Smooth muscle cell (in vitro differentiated cells): Measurements from ENCODE around the gene IMMP2L. TPM values are rescaled to one million over a fixed set of nuclear protein-coding genes. Genes with fewer than 3 reads are reported as not detected.
A peak's percentile ranks its signal among the peaks of the same experiment; 100 is the strongest.

Source experiments
- DNase-seq: peaks from one replicate; lab custom pipeline; 2025; ENCODE audit not compliant: unreplicated experiment; lab: John Stamatoyannopoulos, UW
- H2AFZ ChIP-seq: fragments of 200-600 bp; sonication (generic); 2 replicates; pipeline ENCODE4 v1.6.0; 2016; ENCODE audit warnings: antibody characterized with exemption, low read depth, mild to moderate bottlenecking
- H3F3A ChIP-seq: fragments of 200-600 bp; sonication (generic); 2 replicates; pipeline ENCODE4 v1.6.0; 2017; ENCODE audit warnings: antibody characterized with exemption, low read depth
- H3K27ac ChIP-seq: fragments of 200-600 bp; sonication (generic); 2 replicates; pipeline ENCODE4 v1.5.1; 2016; ENCODE audit warnings: low read depth, mild to moderate bottlenecking
- H3K27me3 ChIP-seq: fragments of 200-600 bp; sonication (generic); 2 replicates; pipeline ENCODE4 v1.6.1; 2016; ENCODE audit warnings: low read depth, mild to moderate bottlenecking
- H3K36me3 ChIP-seq: fragments of 200-600 bp; sonication (generic); 2 replicates; pipeline ENCODE4 v1.5.1; 2016; ENCODE audit warnings: low read depth
- H3K4me1 ChIP-seq: fragments of 200-600 bp; sonication (generic); 2 replicates; pipeline ENCODE4 v1.5.1; 2016; ENCODE audit warnings: low read depth
- H3K4me2 ChIP-seq: fragments of 200-600 bp; sonication (generic); 2 replicates; pipeline ENCODE4 v1.6.0; 2016; ENCODE audit warnings: mild to moderate bottlenecking
- H3K4me3 ChIP-seq: fragments of 200-600 bp; sonication (generic); 2 replicates; pipeline ENCODE4 v1.5.1; 2016; ENCODE audit warnings: mild to moderate bottlenecking
- H3K79me2 ChIP-seq: fragments of 200-600 bp; sonication (generic); 2 replicates; pipeline ENCODE4 v1.6.0; 2016; ENCODE audit warnings: low read depth, mild to moderate bottlenecking
- H3K9ac ChIP-seq: fragments of 200-600 bp; sonication (generic); 2 replicates; pipeline ENCODE4 v1.6.0; 2016; ENCODE audit warnings: low read depth
- H3K9me3 ChIP-seq: fragments of 200-600 bp; sonication (generic); replicated peaks from 2 replicates; pipeline ENCODE4 v1.5.1; 2016; ENCODE audit warnings: low read depth
- H4K20me1 ChIP-seq: fragments of 200-600 bp; sonication (generic); 2 replicates; pipeline ENCODE4 v1.6.0; 2016; ENCODE audit warnings: low read depth
- WGBS: methylation state at CpG from one replicate; pipeline ENCODE4 v1.1.7; 2016; ENCODE audit warnings: low lambda C conversion rate; 5-methylcytosine and 5-hydroxymethylcytosine counted together
- polyA plus RNA-seq: library from polyadenylated mRNA; unstranded; fragments of >200 nt; fragmentation: Nextera tagmentation; extraction: Ambion mirVana; gene quantifications from 2 replicates; pipeline ENCODE4 v1.2.1, GENCODE V29; 2016
- total RNA-seq: library from RNA; depleted of rRNA; stranded (reverse); fragments of >200 nt; gene quantifications from 2 replicates; pipeline ENCODE4 v1.2.3, GENCODE V29; 2014
- TF ChIP-seq, protein P1 (sequence below): fragments of 200-600 bp; sonication (generic); IDR thresholded peaks from 2 replicates; pipeline ENCODE4 v1.5.1; 2017; ENCODE audit warnings: borderline replicate concordance, mild to moderate bottlenecking, antibody characterized with exemption; ENCODE audit not compliant: insufficient read depth, poor library complexity, severe bottlenecking

The IMMP2L gene
- total and polyA plus RNA-seq, 2 experiments from 2014 or later, result 10.9 to 11.1 TPM

DNA sequence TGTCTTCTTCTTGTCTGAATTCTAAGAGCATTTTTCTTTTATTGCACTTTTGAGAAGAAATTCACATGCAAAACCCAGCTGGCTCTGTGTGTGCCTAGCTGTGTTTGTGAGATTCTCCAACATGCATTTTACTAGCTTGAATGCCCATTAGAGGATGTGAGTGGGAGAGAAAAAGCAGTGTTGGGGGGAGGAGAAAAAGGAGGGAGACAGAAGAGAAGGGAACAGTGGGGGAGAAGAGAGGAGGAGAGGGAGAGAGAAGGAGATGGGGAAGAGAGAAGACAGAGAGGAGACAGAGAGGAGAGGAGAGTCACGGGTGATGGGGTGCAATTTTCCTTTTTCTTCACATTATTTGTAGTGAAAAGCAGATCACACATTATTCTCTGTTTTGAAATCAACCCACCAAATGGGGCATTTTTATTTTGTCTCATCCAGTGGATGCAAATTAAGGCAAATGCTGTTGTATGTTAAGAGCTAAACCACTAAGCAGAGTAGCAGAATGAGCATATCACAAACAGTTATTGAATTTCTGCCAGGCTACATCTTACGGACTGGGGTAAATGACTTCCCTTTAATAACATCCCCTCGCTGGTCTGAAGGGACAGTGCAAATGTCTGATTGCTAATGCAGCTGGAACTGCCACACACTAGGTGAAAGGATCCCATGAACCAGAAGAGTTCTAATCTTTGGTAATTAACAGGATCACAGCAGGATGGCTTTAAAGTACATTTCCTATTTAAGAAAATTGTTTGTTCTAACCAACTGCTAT, 470.5 kb downstream of the IMMP2L start:
- Histone ChIP-seq H3K4me1 (peaks cover 61% of the 10 kb centered on the region), H3K27ac (peak overlapping the region; percentile 6), H3K36me3 (no peaks in the 10 kb centered on the region), H3K4me3 (peak overlapping the region; percentile 47), H2AFZ (peak overlapping the region; percentile 12), H3F3A (no peaks in the 10 kb centered on the region), H3K79me2 (no peaks in the 10 kb centered on the region), H3K9ac (peak overlapping the region; percentile 21), H3K27me3 (no peaks in the 10 kb centered on the region), H3K9me3 (no peaks in the 10 kb centered on the region), H3K4me2 (peak overlapping the region; percentile 38), H4K20me1 (no peaks in the 10 kb centered on the region)
- WGBS, result 53% methylated on average over 3 of the region's 3 CpGs
- no peak for DNase-seq
- TF ChIP-seq, protein P1, sequence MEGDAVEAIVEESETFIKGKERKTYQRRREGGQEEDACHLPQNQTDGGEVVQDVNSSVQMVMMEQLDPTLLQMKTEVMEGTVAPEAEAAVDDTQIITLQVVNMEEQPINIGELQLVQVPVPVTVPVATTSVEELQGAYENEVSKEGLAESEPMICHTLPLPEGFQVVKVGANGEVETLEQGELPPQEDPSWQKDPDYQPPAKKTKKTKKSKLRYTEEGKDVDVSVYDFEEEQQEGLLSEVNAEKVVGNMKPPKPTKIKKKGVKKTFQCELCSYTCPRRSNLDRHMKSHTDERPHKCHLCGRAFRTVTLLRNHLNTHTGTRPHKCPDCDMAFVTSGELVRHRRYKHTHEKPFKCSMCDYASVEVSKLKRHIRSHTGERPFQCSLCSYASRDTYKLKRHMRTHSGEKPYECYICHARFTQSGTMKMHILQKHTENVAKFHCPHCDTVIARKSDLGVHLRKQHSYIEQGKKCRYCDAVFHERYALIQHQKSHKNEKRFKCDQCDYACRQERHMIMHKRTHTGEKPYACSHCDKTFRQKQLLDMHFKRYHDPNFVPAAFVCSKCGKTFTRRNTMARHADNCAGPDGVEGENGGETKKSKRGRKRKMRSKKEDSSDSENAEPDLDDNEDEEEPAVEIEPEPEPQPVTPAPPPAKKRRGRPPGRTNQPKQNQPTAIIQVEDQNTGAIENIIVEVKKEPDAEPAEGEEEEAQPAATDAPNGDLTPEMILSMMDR, result no peak

DNA sequence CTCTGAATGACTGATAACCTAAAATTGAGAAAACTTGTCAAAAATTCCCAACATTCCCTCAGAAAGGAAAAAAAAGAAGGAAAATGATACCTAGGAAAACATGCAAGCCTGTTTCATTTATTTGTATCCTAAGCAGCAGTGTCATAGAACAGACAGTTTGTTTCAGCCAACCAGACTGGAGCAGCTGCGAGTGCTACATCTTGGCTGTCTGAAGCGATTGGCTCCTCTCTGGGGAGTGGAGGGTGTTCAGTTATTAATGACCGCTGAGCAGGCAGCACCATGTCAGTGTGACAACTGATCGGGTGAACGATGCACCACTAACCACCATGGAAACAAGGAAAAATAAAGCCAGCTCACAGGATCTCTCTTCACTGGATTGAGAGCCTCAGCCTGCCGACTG, 471.4 kb downstream of the IMMP2L start, which contains the start of gene LRRN3:
LRRN3 (plus strand) TSS at position 282 of the 400 bp plus-strand sequence. CDS start 31,646 bp downstream, outside the sequence.
- H3K9ac ChIP-seq, result peak within 1 kb of the TSS; percentile 21

DNA sequence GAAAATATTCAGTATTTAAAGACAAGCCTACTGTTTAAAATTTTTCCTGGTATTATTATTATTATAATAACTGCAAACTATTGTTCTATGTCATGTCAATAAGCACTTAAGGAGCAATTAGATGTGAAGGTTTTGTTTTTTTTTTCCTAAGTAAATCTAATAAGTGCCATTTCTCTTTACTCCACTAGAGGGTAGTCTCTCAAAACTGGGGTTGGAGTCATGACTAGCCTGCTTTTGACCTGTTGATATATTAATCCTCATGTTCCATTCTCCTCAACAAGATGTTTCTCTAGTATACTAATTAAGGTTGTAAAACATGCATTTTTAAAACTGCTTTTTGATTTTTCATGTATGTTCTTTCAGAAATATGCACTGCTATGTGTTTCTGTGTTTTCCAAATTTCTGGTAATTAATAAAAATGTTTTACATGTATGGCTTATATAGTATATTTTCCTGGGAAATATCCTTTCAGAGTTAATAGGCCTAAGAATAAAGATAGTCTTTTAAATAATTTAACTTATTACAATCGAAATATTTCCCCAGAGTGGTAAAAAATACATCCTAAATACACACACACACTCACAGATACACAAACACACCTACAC, 472.4 kb downstream of the IMMP2L start:
- TF ChIP-seq, protein P1, result peak; percentile 78
- Histone ChIP-seq H3K4me2 (no peak overlapping the region), H3K27me3 (no peaks in the 10 kb centered on the region), H3K36me3 (no peaks in the 10 kb centered on the region), H3K79me2 (no peaks in the 10 kb centered on the region), H3F3A (no peaks in the 10 kb centered on the region), H3K4me1 (peaks cover 44% of the 10 kb centered on the region), H3K27ac (no peak overlapping the region), H2AFZ (no peak overlapping the region), H3K9ac (no peak overlapping the region), H3K4me3 (no peak overlapping the region), H4K20me1 (no peaks in the 10 kb centered on the region), H3K9me3 (no peaks in the 10 kb centered on the region)
- no peak for DNase-seq
- WGBS, result 8% methylated on average over 1 of the region's 1 CpG

More for the DNA sequence above, 471.4 kb downstream of the IMMP2L start, which contains the start of gene LRRN3:
- Histone ChIP-seq H3K36me3 (no peaks in the 10 kb centered on the region), H3K79me2 (no peaks in the 10 kb centered on the region), H4K20me1 (no peaks in the 10 kb centered on the region), H3K27ac (peak within 1 kb of the TSS; percentile 6), H3K4me3 (peak within 1 kb of the TSS; percentile 47), H3K27me3 (no peaks in the 10 kb centered on the region), H3F3A (no peaks in the 10 kb centered on the region), H3K9me3 (no peaks in the 10 kb centered on the region), H3K4me2 (peak within 1 kb of the TSS; percentile 38), H3K4me1 (peaks cover 52% of the 10 kb centered on the region), H2AFZ (peak within 1 kb of the TSS; percentile 12)
- TF ChIP-seq, protein P1, result no peak
- no peak for DNase-seq
- 72% methylated on average over 6 of the region's 6 CpGs for WGBS
